PFSK-1 (cell line): ENCODE data around the gene GNB1.

Experiments
- FOXP2 ChIP-seq: optimal IDR thresholded peaks from 2 replicates; pipeline ENCODE3; 2011; ENCODE audit warnings: borderline replicate concordance, control low read depth, inconsistent platforms; ENCODE audit not compliant: insufficient read depth; ENCODE audit errors: extremely low read length, extremely low read depth
- POLR2AphosphoS5 ChIP-seq: IDR thresholded peaks from 2 replicates; pipeline ENCODE4 v1.6.1; 2012; ENCODE audit warnings: low read depth, mild to moderate bottlenecking, control low read depth, low read length, moderate library complexity
- SIN3A ChIP-seq: IDR thresholded peaks from 2 replicates; pipeline ENCODE4 v1.6.1; 2012; ENCODE audit warnings: mild to moderate bottlenecking, low read length, moderate library complexity, borderline replicate concordance; ENCODE audit not compliant: insufficient read depth
- TAF1 ChIP-seq: IDR thresholded peaks from 2 replicates; pipeline ENCODE4 v1.6.1; 2012; ENCODE audit warnings: low read length, control low read depth, borderline replicate concordance; ENCODE audit not compliant: insufficient read depth
- TF ChIP-seq, protein P1 (sequence below), 2 experiments: IDR thresholded peaks; 2 replicates each; pipeline versions ENCODE4 v1.6.1 to v1.8.0; 2011 to 2012; ENCODE audit warnings: low read depth in 2 of 2, low read length in 2 of 2, control low read depth in 1 of 2, inconsistent platforms in 1 of 2, mild to moderate bottlenecking in 1 of 2, moderate library complexity in 1 of 2; ENCODE audit not compliant: insufficient read depth in 1 of 2

GNB1 gene

DNA sequence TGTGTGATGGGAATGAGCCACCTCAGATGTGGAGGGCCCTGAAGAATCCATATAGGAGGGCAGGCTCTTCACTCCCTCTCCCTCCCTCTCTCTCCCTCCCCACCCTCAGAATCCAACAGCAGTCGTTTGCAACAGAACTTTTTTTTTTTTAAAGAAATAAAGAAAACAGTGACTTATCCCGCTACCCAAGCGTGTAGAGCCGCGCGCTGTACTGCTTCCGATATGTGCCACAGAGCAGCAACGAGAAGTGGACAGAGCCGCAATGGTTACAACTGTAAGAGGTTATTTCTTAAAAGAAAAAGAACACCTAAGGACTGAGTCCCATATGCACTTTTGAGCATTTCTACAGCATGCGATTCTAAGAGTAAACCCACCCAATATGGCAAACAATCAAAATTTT lies 105.2 kb downstream of the GNB1 start:
- no peak for TF ChIP-seq SIN3A

DNA sequence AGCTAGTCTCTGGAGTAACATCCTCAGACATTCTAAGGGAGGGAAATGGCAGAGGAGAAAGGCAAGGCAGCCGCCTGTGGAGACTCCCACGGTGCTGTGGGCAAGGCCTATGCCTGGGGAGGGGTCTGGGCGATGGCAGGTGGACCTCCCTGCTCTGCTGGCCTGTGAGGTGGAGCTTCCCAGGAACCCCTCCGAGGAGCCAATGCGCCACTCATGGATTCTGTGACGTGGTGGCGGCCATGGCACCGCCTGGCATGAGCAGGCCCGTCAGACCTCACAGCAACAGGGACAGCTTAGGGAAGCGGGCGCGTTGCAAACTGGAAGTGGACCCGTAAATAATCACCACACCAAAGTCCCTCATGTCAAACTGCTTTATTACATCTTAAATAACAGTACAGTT lies 106.0 kb downstream of the GNB1 start:
- no peak for TF ChIP-seq TAF1
- TF ChIP-seq, protein P1, sequence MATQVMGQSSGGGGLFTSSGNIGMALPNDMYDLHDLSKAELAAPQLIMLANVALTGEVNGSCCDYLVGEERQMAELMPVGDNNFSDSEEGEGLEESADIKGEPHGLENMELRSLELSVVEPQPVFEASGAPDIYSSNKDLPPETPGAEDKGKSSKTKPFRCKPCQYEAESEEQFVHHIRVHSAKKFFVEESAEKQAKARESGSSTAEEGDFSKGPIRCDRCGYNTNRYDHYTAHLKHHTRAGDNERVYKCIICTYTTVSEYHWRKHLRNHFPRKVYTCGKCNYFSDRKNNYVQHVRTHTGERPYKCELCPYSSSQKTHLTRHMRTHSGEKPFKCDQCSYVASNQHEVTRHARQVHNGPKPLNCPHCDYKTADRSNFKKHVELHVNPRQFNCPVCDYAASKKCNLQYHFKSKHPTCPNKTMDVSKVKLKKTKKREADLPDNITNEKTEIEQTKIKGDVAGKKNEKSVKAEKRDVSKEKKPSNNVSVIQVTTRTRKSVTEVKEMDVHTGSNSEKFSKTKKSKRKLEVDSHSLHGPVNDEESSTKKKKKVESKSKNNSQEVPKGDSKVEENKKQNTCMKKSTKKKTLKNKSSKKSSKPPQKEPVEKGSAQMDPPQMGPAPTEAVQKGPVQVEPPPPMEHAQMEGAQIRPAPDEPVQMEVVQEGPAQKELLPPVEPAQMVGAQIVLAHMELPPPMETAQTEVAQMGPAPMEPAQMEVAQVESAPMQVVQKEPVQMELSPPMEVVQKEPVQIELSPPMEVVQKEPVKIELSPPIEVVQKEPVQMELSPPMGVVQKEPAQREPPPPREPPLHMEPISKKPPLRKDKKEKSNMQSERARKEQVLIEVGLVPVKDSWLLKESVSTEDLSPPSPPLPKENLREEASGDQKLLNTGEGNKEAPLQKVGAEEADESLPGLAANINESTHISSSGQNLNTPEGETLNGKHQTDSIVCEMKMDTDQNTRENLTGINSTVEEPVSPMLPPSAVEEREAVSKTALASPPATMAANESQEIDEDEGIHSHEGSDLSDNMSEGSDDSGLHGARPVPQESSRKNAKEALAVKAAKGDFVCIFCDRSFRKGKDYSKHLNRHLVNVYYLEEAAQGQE (IDR thresholded peaks at IDR 0.05; ENCODE audit: insufficient read depth in 1 of 2, low read depth in 2 of 2, low read length in 2 of 2), result no peak
- TF ChIP-seq POLR2AphosphoS5, result no peak
- no peak for TF ChIP-seq FOXP2

DNA sequence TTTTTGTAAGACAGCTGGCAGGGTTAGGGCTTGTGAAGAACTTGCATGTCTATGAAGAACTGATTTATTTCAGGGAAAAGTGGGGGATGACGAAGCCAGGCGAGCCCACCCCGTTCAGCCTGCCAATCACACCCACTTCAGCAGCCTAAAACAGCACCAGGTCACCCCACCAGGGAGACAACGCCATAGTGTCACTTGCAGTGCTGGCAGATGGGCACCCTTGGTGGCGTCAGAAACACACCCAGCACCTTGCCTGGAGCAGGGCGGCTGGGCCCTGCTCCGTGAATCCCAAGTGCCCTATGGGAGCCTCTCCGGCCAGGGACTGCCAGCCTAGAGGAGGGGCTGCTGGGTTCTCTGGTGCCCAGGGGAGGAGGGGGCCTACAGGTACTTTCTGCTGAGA lies 107.6 kb downstream of the GNB1 start:
- TF ChIP-seq FOXP2 (no peak), TAF1 (no peak), SIN3A (no peak), POLR2AphosphoS5 (no peak)
- TF ChIP-seq, protein P1 (IDR thresholded peaks at IDR 0.05; ENCODE audit: insufficient read depth in 1 of 2, low read depth in 2 of 2, low read length in 2 of 2), result no peak

DNA sequence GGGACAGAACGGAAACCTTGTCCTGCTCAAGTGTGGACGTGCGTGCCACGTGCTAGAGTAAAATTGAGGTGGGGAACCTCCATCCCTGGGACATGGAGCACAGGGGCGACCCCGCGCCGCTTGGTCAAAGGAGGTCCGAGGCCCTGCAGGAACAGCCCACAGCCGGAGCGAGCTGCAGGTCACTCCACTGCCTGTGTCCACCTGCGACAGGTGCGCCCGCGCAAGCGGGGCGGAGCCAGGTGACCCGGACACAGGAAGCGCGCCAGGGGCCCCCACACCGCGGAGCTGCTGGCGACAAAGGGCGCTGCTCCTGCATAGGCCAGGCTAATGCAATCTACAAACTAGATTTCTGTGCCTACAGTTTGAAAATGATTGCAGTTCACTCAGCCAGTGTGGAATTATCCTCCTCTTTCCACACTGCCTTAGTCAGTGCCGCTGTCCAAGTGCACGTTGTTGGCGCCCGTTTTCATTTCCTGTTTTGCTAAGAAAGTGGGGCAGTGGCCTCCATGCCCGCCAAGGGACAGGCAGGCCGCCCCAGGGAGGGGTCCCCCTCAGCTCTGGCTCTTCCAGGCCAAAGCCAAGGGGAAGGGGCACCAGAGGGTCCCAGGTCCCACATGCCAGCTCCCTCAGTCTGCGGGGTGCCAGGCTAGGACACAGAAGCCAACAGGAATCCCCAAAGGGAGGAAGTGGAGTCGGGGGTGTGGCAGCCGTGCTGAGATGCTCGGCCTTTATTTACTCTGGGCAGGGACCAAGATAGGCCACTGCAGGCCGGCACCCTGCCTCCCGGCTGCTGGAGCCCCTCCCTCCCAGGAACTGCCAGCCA lies 108.3 kb downstream of the GNB1 start:
- TF ChIP-seq POLR2AphosphoS5 (peak; percentile 11; the same call in 1 of the 2 replicates), TAF1 (no peak)
- TF ChIP-seq, protein P1 (IDR thresholded peaks at IDR 0.05; ENCODE audit: insufficient read depth in 1 of 2, low read depth in 2 of 2, low read length in 2 of 2), result no peak; a peak in 1 of 4 replicates

DNA sequence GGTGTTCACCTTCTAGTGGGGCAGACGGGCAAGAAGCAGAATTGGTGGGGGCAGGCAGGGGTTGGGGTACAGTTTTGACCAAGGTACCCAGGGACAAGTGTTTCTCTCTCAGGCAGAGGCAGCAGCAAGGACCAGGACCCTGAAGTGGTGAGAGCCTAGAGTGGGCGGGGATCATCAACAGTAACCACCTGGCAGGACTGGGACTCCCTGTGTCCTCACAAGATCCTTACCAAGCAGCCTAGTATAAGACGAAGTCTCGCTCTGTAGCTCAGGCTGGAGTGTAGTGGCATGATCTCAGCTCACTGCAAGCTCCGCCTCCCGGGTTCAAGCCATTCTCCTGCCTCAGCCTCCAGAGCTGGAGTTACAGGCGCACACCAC lies 109.4 kb downstream of the GNB1 start:
- TF ChIP-seq SIN3A (no peak), TAF1 (no peak), POLR2AphosphoS5 (no peak; the same call in 1 of the 2 replicates), FOXP2 (no peak)
- TF ChIP-seq, protein P1 (IDR thresholded peaks at IDR 0.05; ENCODE audit: insufficient read depth in 1 of 2, low read depth in 2 of 2, low read length in 2 of 2), result no peak
